CD8-positive, alpha-beta memory T cell (primary cell): ENCODE results near the gene NFKBIL1. TPM values are rescaled to one million over a fixed set of nuclear protein-coding genes. Genes with fewer than 3 reads are reported as not detected.
"Not testable (repeated sequence)": the region's sequence is repeated elsewhere in the genome, so short reads cannot be mapped to it uniquely, and the experiment has no call there.

Experiments
- CTCF ChIA-PET: fragments of 350-600 bp; sonication (Branson Sonifier 250); formaldehyde crosslinking; loops from one replicate; lab custom pipeline; 2021; ENCODE audit warnings: antibody characterized with exemption; lab: Charles Lee
- POLR2A ChIA-PET: fragments of 350-600 bp; sonication (Branson Sonifier 250); formaldehyde crosslinking; loops from one replicate; lab custom pipeline; 2021; ENCODE audit warnings: antibody characterized with exemption; lab: Charles Lee
- DNase-seq, 5 donors: peaks; one replicate each; pipeline versions ENCODE4 v3.0.0 to v3.0.0-alpha.2; 2020 to 2022; ENCODE audit warnings: mixed read lengths in 1 of 5
- H3K27ac ChIP-seq: one replicate; pipeline ENCODE4 v1.7.0; 2013; ENCODE audit warnings: low read depth, mild to moderate bottlenecking, low read length, moderate library complexity
- H3K27me3 ChIP-seq: 2 replicates; pipeline ENCODE4 v1.7.0; 2013; ENCODE audit warnings: low read length, mild to moderate bottlenecking; ENCODE audit not compliant: insufficient read depth, poor library complexity, severe bottlenecking
- H3K36me3 ChIP-seq: 2 replicates; pipeline ENCODE4 v1.7.0; 2013; ENCODE audit warnings: mild to moderate bottlenecking, low read length, moderate library complexity; ENCODE audit not compliant: insufficient read depth
- H3K4me1 ChIP-seq: 2 replicates; pipeline ENCODE4 v1.7.0; 2013; ENCODE audit warnings: mild to moderate bottlenecking, low read length, moderate library complexity; ENCODE audit not compliant: insufficient read depth
- H3K4me3 ChIP-seq: 2 replicates; pipeline ENCODE4 v1.7.0; 2013; ENCODE audit warnings: mild to moderate bottlenecking, low read length
- H3K9me3 ChIP-seq: 2 replicates; pipeline ENCODE4 v1.7.0; 2013; ENCODE audit warnings: mild to moderate bottlenecking, low read length
- H3K27ac Mint-ChIP-seq, 8 donors: one replicate each; pipeline ENCODE4 v1.8.0; 2020 to 2021; ENCODE audit warnings: mixed read lengths in 8 of 8, mild to moderate bottlenecking in 6 of 8, inconsistent platforms in 3 of 8, moderate library complexity in 3 of 8
- H3K27me3 Mint-ChIP-seq, 2 donors: one replicate each; pipeline ENCODE4 v1.8.0; 2020 to 2021; ENCODE audit warnings: mixed read lengths in 2 of 2, mild to moderate bottlenecking in 1 of 2, moderate library complexity in 1 of 2
- H3K36me3 Mint-ChIP-seq, 3 donors: one replicate each; pipeline ENCODE4 v1.8.0; 2020 to 2021; ENCODE audit warnings: mixed read lengths in 3 of 3, inconsistent platforms in 1 of 3, mild to moderate bottlenecking in 1 of 3
- H3K4me1 Mint-ChIP-seq, 3 donors: one replicate each; pipeline ENCODE4 v1.8.0; 2020 to 2021; ENCODE audit warnings: mixed read lengths in 3 of 3, inconsistent platforms in 1 of 3, mild to moderate bottlenecking in 1 of 3
- H3K4me3 Mint-ChIP-seq, 7 donors: one replicate each; pipeline ENCODE4 v1.8.0; 2020 to 2021; ENCODE audit warnings: mixed read lengths in 7 of 7, mild to moderate bottlenecking in 6 of 7, moderate library complexity in 4 of 7, inconsistent platforms in 2 of 7
- H3K9me3 Mint-ChIP-seq, 5 donors: one replicate each; pipeline ENCODE4 v1.8.0; 2020 to 2022; ENCODE audit warnings: mixed read lengths in 5 of 5, mild to moderate bottlenecking in 3 of 5, moderate library complexity in 2 of 5, inconsistent platforms in 1 of 5
- polyA plus RNA-seq: library from polyadenylated mRNA; unstranded; fragments of 300-500 nt; fragmentation: Illumina TruSeq; gene quantifications from one replicate; pipeline ENCODE4 v1.2.3, GENCODE V29; 2021
- total RNA-seq, 2 experiments: library from RNA; stranded (reverse); gene quantifications; one replicate each; pipeline ENCODE4 v1.2.3, GENCODE V29; 2021

NFKBIL1 gene
- total and polyA plus RNA-seq, 3 experiments from 2014 or later: 6.9 to 13.8 (median 13.5) TPM

- peak overlapping the region in 7 of 8 donors; percentile 57 to 99 (median 88) for H3K27ac Mint-ChIP-seq
- H3K9me3 Mint-ChIP-seq, H3K9me3 ChIP-seq, DNase-seq, H3K27ac ChIP-seq, H3K36me3 ChIP-seq, H3K27me3 Mint-ChIP-seq, H3K27me3 ChIP-seq, H3K4me3 ChIP-seq, H3K36me3 Mint-ChIP-seq: not testable (repeated sequence)
- peaks cover 71% of the 10 kb centered on the region for H3K4me1 ChIP-seq
- ChIA-PET CTCF (interaction anchor here (19.7 to 22.0 kb wide), 2 partner anchors 9 to 35 kb away, joined by 576 to 692 read pairs; partner anchors contain the start of genes ATP6V1G2, DDX39B, LST1 and LTA), POLR2A (interaction anchor here (1.8 kb wide), 1 partner anchor 9 kb away, joined by 5 read pairs; the partner anchor contains the start of gene LTB)
- peaks cover 56 to 90% (median 85%) of the 10 kb centered on the region in 3 donors for H3K4me1 Mint-ChIP-seq
- H3K4me3 Mint-ChIP-seq: peak overlapping the region in 4 of 7 donors; percentile 29 to 96 (median 88)
These were observed 43.3 kb downstream of the NFKBIL1 start for GRCh38 chr6:31590691-31591090.

DNA sequence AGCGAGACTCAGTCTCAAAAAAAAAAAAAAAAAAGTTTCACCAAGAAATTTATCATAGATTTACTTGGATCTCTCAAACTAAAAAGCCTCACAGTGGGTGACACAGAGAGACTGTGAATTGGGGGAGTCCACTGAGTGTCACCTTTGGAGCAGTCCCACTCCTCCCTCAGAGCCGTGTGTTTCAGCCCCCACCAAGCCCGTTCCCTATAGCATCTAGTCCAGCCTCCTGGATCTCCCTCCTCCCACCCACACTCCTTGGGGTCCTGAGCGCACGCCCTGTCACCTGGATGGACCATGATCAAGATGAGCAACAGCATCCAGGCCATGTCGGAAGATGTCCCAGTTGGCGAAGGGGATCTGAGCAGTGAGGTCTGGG, 45.0 kb downstream of the NFKBIL1 start:
- peaks cover 70% of the 10 kb centered on the region for H3K4me1 ChIP-seq
- peak overlapping the region; percentile 11 for H3K27ac ChIP-seq
- H3K4me3 Mint-ChIP-seq: peak overlapping the region; percentile 73 to 96 (median 89)
- no peaks in the 10 kb centered on the region for H3K9me3 ChIP-seq
- no peaks in the 10 kb centered on the region for H3K27me3 ChIP-seq
- no peak for DNase-seq
- ChIA-PET CTCF (interaction anchor here (0.7 to 22.0 kb wide), 4 partner anchors 11 to 98 kb away, joined by 3 to 692 read pairs (median 300); partner anchors contain the start of genes ATP6V1G2, DDX39B, LST1 and LTB), POLR2A (interaction anchor here (0.7 to 3.3 kb wide), 7 partner anchors 10 to 77 kb away, joined by 3 to 70 read pairs (median 5); partner anchors contain the start of genes BAG6, LTB and LY6G5B)
- no peaks in the 10 kb centered on the region for H3K9me3 Mint-ChIP-seq
- H3K4me3 ChIP-seq: peak overlapping the region; percentile 49
- H3K27me3 Mint-ChIP-seq: peaks cover 0 to 2% of the 10 kb centered on the region in 2 donors
- H3K27ac Mint-ChIP-seq: peak overlapping the region; percentile 82 to 98 (median 93)
- peaks cover 2 to 8% (median 4%) of the 10 kb centered on the region in 3 donors for H3K36me3 Mint-ChIP-seq
- peaks cover 50 to 89% (median 80%) of the 10 kb centered on the region in 3 donors for H3K4me1 Mint-ChIP-seq
- no peaks in the 10 kb centered on the region for H3K36me3 ChIP-seq

- Histone ChIP-seq H3K27ac (no peak overlapping the region), H3K4me1 (peaks cover 55% of the 10 kb centered on the region), H3K9me3 (no peaks in the 10 kb centered on the region), H3K4me3 (no peak overlapping the region), H3K36me3 (no peaks in the 10 kb centered on the region), H3K27me3 (no peaks in the 10 kb centered on the region)
- DNase-seq: peak in 3 of 5 donors; percentile 64 to 80 (median 67)
- H3K9me3 Mint-ChIP-seq: no peaks in the 10 kb centered on the region
- H3K4me1 Mint-ChIP-seq: peaks cover 38 to 54% (median 50%) of the 10 kb centered on the region in 3 donors
- no peaks in the 10 kb centered on the region for H3K36me3 Mint-ChIP-seq
- H3K27ac Mint-ChIP-seq: peak overlapping the region in 7 of 8 donors; percentile 48 to 86 (median 73)
- peaks cover 0 to 2% of the 10 kb centered on the region in 2 donors for H3K27me3 Mint-ChIP-seq
- POLR2A ChIA-PET: interaction anchor here (0.6 to 4.8 kb wide), 8 partner anchors 15 to 102 kb away, joined by 3 to 91 read pairs (median 3); partner anchors contain the start of genes ATP6V1G2, LTB and NFKBIL1
- CTCF ChIA-PET: interaction anchor here (0.6 to 22.0 kb wide), 17 partner anchors 14 to 226 kb away, joined by 3 to 692 read pairs (median 5); partner anchors contain the start of genes ATP6V1G2, DDX39B, LST1 and LTA
- peak overlapping the region in 6 of 7 donors; percentile 19 to 66 (median 40) for H3K4me3 Mint-ChIP-seq
These were observed 49.6 kb downstream of the NFKBIL1 start for GRCh38 chr6:31597006-31597405.

- H3K27ac Mint-ChIP-seq: peak overlapping the region in 1 of 8 donors; percentile 17
- POLR2A ChIA-PET: no interaction called here
These were observed 59.9 kb downstream of the NFKBIL1 start for GRCh38 chr6:31607317-31607716.

More at GRCh38 chr6:31607317-31607716, 59.9 kb downstream of the NFKBIL1 start:
- Histone ChIP-seq H3K36me3 (no peaks in the 10 kb centered on the region), H3K4me1 (no peaks in the 10 kb centered on the region), H3K27ac (no peak overlapping the region), H3K27me3 (no peaks in the 10 kb centered on the region), H3K4me3 (no peak overlapping the region), H3K9me3 (no peaks in the 10 kb centered on the region)
- peaks cover 0 to 1% (median 0%) of the 10 kb centered on the region in 3 donors for H3K36me3 Mint-ChIP-seq
- CTCF ChIA-PET: interaction anchor here (1.3 kb wide), 1 partner anchor 9 kb away, joined by 8 read pairs; no protein-coding TSS in a partner anchor
- no peak for DNase-seq
- no peaks in the 10 kb centered on the region for H3K9me3 Mint-ChIP-seq
- H3K4me3 Mint-ChIP-seq: no peak overlapping the region
- no peaks in the 10 kb centered on the region for H3K4me1 Mint-ChIP-seq
- H3K27me3 Mint-ChIP-seq: peaks cover 0 to 2% of the 10 kb centered on the region in 2 donors

Other genes starting within 250 kb of the NFKBIL1 start
Only the 30 nearest of the 31 such genes appear.
- 1,000 to 10,000 TPM; 3,705 to 3,812 TPM for gene HLA-B, start 190.4 kb upstream of the NFKBIL1 start, total RNA-seq
- gene HLA-B, start 190.4 kb upstream of the NFKBIL1 start, polyA plus RNA-seq: 8,337 TPM
- 10 to 100 TPM; 12.4 to 12.8 TPM for gene MICA, start 144.0 kb upstream of the NFKBIL1 start, total RNA-seq
- 8.2 TPM for gene MICA, start 144.0 kb upstream of the NFKBIL1 start, polyA plus RNA-seq
- gene MICB, start 49.5 kb upstream of the NFKBIL1 start, total RNA-seq: 10 to 100 TPM; 21.9 to 22.3 TPM
- gene MICB, start 49.5 kb upstream of the NFKBIL1 start, polyA plus RNA-seq: 12.0 TPM
- gene MCCD1, start 18.6 kb upstream of the NFKBIL1 start, total RNA-seq: not detected
- not detected for gene MCCD1, start 18.6 kb upstream of the NFKBIL1 start, polyA plus RNA-seq
- 100 to 1,000 TPM; 643 to 658 TPM for gene DDX39B, start 5.6 kb upstream of the NFKBIL1 start, total RNA-seq
- gene DDX39B, start 5.6 kb upstream of the NFKBIL1 start, polyA plus RNA-seq: 85.7 TPM
- 1 to 10 TPM in 1 of 2 experiments, under 1 TPM in 1; 0.94 to 2.0 TPM for gene ATP6V1G2, start 1.0 kb upstream of the NFKBIL1 start, total RNA-seq
- gene ATP6V1G2, start 1.0 kb upstream of the NFKBIL1 start, polyA plus RNA-seq: 1.4 TPM
- gene LTA, start 24.7 kb downstream of the NFKBIL1 start, total RNA-seq: 100 to 1,000 TPM; 839 to 854 TPM
- gene LTA, start 24.7 kb downstream of the NFKBIL1 start, polyA plus RNA-seq: 23.3 TPM
- 100 to 1,000 TPM; 207 to 215 TPM for gene TNF, start 28.0 kb downstream of the NFKBIL1 start, total RNA-seq
- 7.9 TPM for gene TNF, start 28.0 kb downstream of the NFKBIL1 start, polyA plus RNA-seq
- gene LTB, start 34.8 kb downstream of the NFKBIL1 start, total RNA-seq: 100 to 1,000 TPM; 196 to 206 TPM
- 1,182 TPM for gene LTB, start 34.8 kb downstream of the NFKBIL1 start, polyA plus RNA-seq
- 10 to 100 TPM; 22.0 to 22.4 TPM for gene LST1, start 38.7 kb downstream of the NFKBIL1 start, total RNA-seq
- gene LST1, start 38.7 kb downstream of the NFKBIL1 start, polyA plus RNA-seq: 49.6 TPM
- 10 to 100 TPM; 22.4 to 26.3 TPM for gene NCR3, start 45.4 kb downstream of the NFKBIL1 start, total RNA-seq
- 328 TPM for gene NCR3, start 45.4 kb downstream of the NFKBIL1 start, polyA plus RNA-seq
- 10 to 100 TPM; 35.6 TPM for gene AIF1, start 67.6 kb downstream of the NFKBIL1 start, total RNA-seq
- 33.2 TPM for gene AIF1, start 67.6 kb downstream of the NFKBIL1 start, polyA plus RNA-seq
- 100 to 1,000 TPM; 251 to 263 TPM for gene PRRC2A, start 73.1 kb downstream of the NFKBIL1 start, total RNA-seq
- 9.3 TPM for gene PRRC2A, start 73.1 kb downstream of the NFKBIL1 start, polyA plus RNA-seq
- 100 to 1,000 TPM; 258 to 261 TPM for gene BAG6, start 105.1 kb downstream of the NFKBIL1 start, total RNA-seq
- gene BAG6, start 105.1 kb downstream of the NFKBIL1 start, polyA plus RNA-seq: 23.1 TPM
- 1 to 10 TPM; 2.4 to 3.3 TPM for gene APOM, start 108.3 kb downstream of the NFKBIL1 start, total RNA-seq
- 4.3 TPM for gene APOM, start 108.3 kb downstream of the NFKBIL1 start, polyA plus RNA-seq
- gene C6orf47, start 113.2 kb downstream of the NFKBIL1 start, total RNA-seq: 10 to 100 TPM; 19.5 to 20.0 TPM
- 37.0 TPM for gene C6orf47, start 113.2 kb downstream of the NFKBIL1 start, polyA plus RNA-seq
- gene GPANK1, start 117.4 kb downstream of the NFKBIL1 start, total RNA-seq: 10 to 100 TPM; 46.2 to 46.4 TPM
- 19.6 TPM for gene GPANK1, start 117.4 kb downstream of the NFKBIL1 start, polyA plus RNA-seq
- 100 to 1,000 TPM; 323 to 334 TPM for gene CSNK2B, start 118.5 kb downstream of the NFKBIL1 start, total RNA-seq
- gene CSNK2B, start 118.5 kb downstream of the NFKBIL1 start, polyA plus RNA-seq: 265 TPM
- 10 to 100 TPM; 19.1 to 21.2 TPM for gene LY6G5B, start 122.4 kb downstream of the NFKBIL1 start, total RNA-seq
- 0.64 TPM for gene LY6G5B, start 122.4 kb downstream of the NFKBIL1 start, polyA plus RNA-seq
- gene LY6G5C, start 133.5 kb downstream of the NFKBIL1 start, total RNA-seq: 1 to 10 TPM; 3.5 to 4.5 TPM
- gene LY6G5C, start 133.5 kb downstream of the NFKBIL1 start, polyA plus RNA-seq: 10.3 TPM
- gene ABHD16A, start 155.7 kb downstream of the NFKBIL1 start, total RNA-seq: 10 to 100 TPM; 37.0 to 41.0 TPM
- gene ABHD16A, start 155.7 kb downstream of the NFKBIL1 start, polyA plus RNA-seq: 45.5 TPM
- not detected for gene LY6G6F, start 159.3 kb downstream of the NFKBIL1 start, total RNA-seq
- gene LY6G6F, start 159.3 kb downstream of the NFKBIL1 start, polyA plus RNA-seq: not detected
- gene LY6G6D, start 167.7 kb downstream of the NFKBIL1 start, total RNA-seq: not detected
- not detected for gene LY6G6D, start 167.7 kb downstream of the NFKBIL1 start, polyA plus RNA-seq
- not detected for gene LY6G6C, start 174.1 kb downstream of the NFKBIL1 start, total RNA-seq
- gene LY6G6C, start 174.1 kb downstream of the NFKBIL1 start, polyA plus RNA-seq: not detected
- gene MPIG6B, start 175.8 kb downstream of the NFKBIL1 start, total RNA-seq: not detected
- gene MPIG6B, start 175.8 kb downstream of the NFKBIL1 start, polyA plus RNA-seq: 0.08 TPM
- 1 to 10 TPM; 4.1 to 4.9 TPM for gene DDAH2, start 181.7 kb downstream of the NFKBIL1 start, total RNA-seq
- gene DDAH2, start 181.7 kb downstream of the NFKBIL1 start, polyA plus RNA-seq: 26.3 TPM
- 100 to 1,000 TPM; 377 TPM for gene CLIC1, start 188.9 kb downstream of the NFKBIL1 start, total RNA-seq
- gene CLIC1, start 188.9 kb downstream of the NFKBIL1 start, polyA plus RNA-seq: 657 TPM
- gene MSH5, start 192.4 kb downstream of the NFKBIL1 start, total RNA-seq: 10 to 100 TPM; 36.4 to 39.8 TPM
- gene MSH5, start 192.4 kb downstream of the NFKBIL1 start, polyA plus RNA-seq: 2.0 TPM
- 1 to 10 TPM; 6.1 to 7.0 TPM for gene SAPCD1, start 215.0 kb downstream of the NFKBIL1 start, total RNA-seq
- not detected for gene SAPCD1, start 215.0 kb downstream of the NFKBIL1 start, polyA plus RNA-seq
- gene VWA7, start 229.7 kb downstream of the NFKBIL1 start, total RNA-seq: 1 to 10 TPM; 1.4 to 1.7 TPM
- gene VWA7, start 229.7 kb downstream of the NFKBIL1 start, polyA plus RNA-seq: 2.5 TPM